Measurements from ENCODE around the gene CEP128.

Gene CEP128

DNA sequence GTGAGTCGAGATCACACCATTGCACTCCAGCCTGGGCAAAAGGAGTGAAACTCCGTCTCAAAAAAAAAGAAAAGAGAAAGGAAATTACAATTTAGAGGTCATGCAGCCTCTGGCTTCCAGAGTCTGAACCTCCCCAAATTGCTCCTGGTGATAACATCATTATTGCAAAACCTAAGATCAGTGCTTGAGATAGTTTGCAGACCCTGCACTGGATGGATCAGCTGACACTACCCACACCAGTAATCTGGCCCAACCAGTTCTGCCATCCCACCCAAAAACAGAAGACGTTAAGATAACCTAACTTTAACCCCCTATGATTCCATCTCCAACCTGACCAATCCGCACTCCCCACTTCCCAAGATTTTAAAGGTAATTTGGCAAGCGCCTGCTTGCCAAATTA lies 376.5 kb downstream of the CEP128 start:
- H3K4me1 ChIP-seq (ENCODE audit: insufficient read depth, insufficient read length): no peaks in the 10 kb centered on the region
- TF ChIP-seq SUZ12 (IDR thresholded peaks at IDR 0.05; ENCODE audit: extremely low read depth, insufficient read depth, insufficient read length) (no peak), ZNF274 (IDR thresholded peaks at IDR 0.05; ENCODE audit: low read depth, low read length) (no peak), YY1 (IDR thresholded peaks at IDR 0.05; ENCODE audit: insufficient read depth, insufficient read length) (no peak)
- no peaks in the 10 kb centered on the region for H3K36me3 ChIP-seq (ENCODE audit: insufficient read depth, insufficient read length, low read length)
- no peak overlapping the region for H3K9ac ChIP-seq (ENCODE audit: insufficient read length, low read depth)
- no peak for DNase-seq (ENCODE audit: low read depth, low spot score)
- no peaks in the 10 kb centered on the region for H3K27me3 ChIP-seq (ENCODE audit: insufficient read depth, insufficient read length)
- H3K9me3 ChIP-seq (ENCODE audit: insufficient read depth, low read length): no peaks in the 10 kb centered on the region
- H3K4me3 ChIP-seq (ENCODE audit: insufficient read length, low read depth): no peak overlapping the region

DNA sequence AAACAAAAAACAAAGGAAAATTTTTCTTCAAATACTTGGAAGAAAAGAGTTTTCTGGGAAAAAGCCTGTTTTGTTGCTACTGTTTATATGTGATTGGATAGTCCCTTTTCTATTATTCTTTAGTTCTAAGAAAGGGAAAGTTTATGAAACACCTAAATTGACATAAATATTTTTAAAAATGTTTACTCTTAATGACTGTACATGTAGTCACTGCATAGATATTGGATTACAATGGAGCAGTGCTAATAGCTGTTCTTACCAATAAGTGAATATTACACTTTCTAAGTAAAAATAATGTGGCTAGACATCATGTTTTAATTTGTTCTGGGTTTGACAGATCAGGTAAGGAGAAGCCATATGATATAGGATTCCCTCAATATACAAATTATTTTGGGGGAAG lies 377.5 kb downstream of the CEP128 start:
- Histone ChIP-seq H3K9ac (ENCODE audit: insufficient read length, low read depth) (no peak overlapping the region), H3K4me1 (ENCODE audit: insufficient read depth, insufficient read length) (no peaks in the 10 kb centered on the region)

DNA sequence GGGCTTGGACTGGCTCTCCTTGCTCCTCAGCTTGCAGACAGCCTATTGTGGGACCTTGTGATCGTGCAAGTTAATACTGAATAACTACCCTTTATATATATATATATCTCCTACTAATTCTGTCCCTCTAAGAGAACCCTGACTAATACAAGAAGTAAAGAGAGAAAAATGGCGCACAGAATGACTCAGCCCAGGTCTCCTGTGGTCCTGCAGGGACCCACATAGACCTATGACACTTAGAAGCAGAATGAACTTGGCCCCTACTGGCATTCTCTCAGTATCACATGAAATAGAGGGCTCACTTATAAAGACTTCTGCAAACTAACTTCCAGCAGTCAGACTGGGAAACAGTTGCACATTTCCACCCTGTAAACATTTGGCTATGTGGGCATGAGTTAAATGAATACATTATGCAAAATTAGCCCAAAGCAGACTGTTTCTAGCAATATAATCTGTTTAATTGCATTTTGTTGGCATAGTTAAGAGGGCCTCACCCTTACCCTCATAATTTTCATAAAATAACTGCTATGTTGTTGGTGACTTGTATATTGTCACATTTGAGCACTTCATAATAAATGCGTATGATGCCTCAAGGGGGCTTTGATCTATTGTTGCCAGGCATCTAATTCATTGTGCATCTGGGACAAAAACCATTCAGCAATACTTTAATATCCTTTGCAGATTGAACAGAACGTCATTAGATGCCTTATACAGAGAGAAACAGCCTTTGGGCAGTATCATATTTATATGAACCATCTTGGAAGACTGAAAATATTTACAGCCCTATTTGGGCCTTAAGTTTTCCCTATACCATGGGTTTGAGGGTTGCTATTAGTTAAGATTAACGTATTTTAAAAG lies 380.5 kb downstream of the CEP128 start:
- Histone ChIP-seq H3K4me1 (ENCODE audit: insufficient read depth, insufficient read length) (no peaks in the 10 kb centered on the region), H3K9ac (ENCODE audit: insufficient read length, low read depth) (no peak overlapping the region), H3K4me3 (ENCODE audit: insufficient read length, low read depth) (no peak overlapping the region), H3K27me3 (ENCODE audit: insufficient read depth, insufficient read length) (no peaks in the 10 kb centered on the region), H3K36me3 (ENCODE audit: insufficient read depth, insufficient read length, low read length) (no peaks in the 10 kb centered on the region), H3K9me3 (ENCODE audit: insufficient read depth, low read length) (no peaks in the 10 kb centered on the region)
- DNase-seq (ENCODE audit: low read depth, low spot score): no peak
- no peak for TF ChIP-seq ZNF274 (IDR thresholded peaks at IDR 0.05; ENCODE audit: low read depth, low read length)
- no peak for TF ChIP-seq YY1 (IDR thresholded peaks at IDR 0.05; ENCODE audit: insufficient read depth, insufficient read length)
- no peak for TF ChIP-seq SUZ12 (IDR thresholded peaks at IDR 0.05; ENCODE audit: extremely low read depth, insufficient read depth, insufficient read length)

More for the DNA sequence above, 377.5 kb downstream of the CEP128 start:
- no peak for DNase-seq (ENCODE audit: low read depth, low spot score)
- no peaks in the 10 kb centered on the region for H3K36me3 ChIP-seq (ENCODE audit: insufficient read depth, insufficient read length, low read length)
- no peak overlapping the region for H3K4me3 ChIP-seq (ENCODE audit: insufficient read length, low read depth)
- no peaks in the 10 kb centered on the region for H3K27me3 ChIP-seq (ENCODE audit: insufficient read depth, insufficient read length)
- H3K9me3 ChIP-seq (ENCODE audit: insufficient read depth, low read length): no peaks in the 10 kb centered on the region
- no peak for TF ChIP-seq ZNF274 (IDR thresholded peaks at IDR 0.05; ENCODE audit: low read depth, low read length)
- TF ChIP-seq SUZ12 (IDR thresholded peaks at IDR 0.05; ENCODE audit: extremely low read depth, insufficient read depth, insufficient read length): no peak
- no peak for TF ChIP-seq YY1 (IDR thresholded peaks at IDR 0.05; ENCODE audit: insufficient read depth, insufficient read length)

DNA sequence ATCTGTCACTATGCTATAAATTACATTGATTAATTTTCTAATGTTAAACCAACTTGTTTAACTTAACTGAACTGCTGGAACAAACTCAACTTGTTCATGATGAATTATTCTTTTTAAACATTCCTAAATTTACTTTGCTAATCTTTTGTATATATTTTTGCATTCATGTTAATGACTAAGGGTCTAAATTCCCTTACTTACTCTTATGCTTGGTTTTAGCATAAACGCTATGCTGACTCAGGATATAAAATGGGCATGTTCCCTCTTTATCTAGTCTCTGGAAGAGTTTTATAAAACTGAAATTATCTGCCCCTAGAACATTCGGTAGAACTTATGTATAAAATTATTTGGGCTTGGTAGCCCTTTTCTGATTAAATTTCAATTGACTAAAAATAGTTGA lies 387.4 kb downstream of the CEP128 start:
- Histone ChIP-seq H3K9me3 (ENCODE audit: insufficient read depth, low read length) (no peaks in the 10 kb centered on the region), H3K4me1 (ENCODE audit: insufficient read depth, insufficient read length) (no peaks in the 10 kb centered on the region), H3K36me3 (ENCODE audit: insufficient read depth, insufficient read length, low read length) (no peaks in the 10 kb centered on the region), H3K4me3 (ENCODE audit: insufficient read length, low read depth) (no peak overlapping the region), H3K27me3 (ENCODE audit: insufficient read depth, insufficient read length) (no peaks in the 10 kb centered on the region), H3K9ac (ENCODE audit: insufficient read length, low read depth) (no peak overlapping the region)
- no peak for DNase-seq (ENCODE audit: low read depth, low spot score)
- no peak for TF ChIP-seq SUZ12 (IDR thresholded peaks at IDR 0.05; ENCODE audit: extremely low read depth, insufficient read depth, insufficient read length)
- no peak for TF ChIP-seq YY1 (IDR thresholded peaks at IDR 0.05; ENCODE audit: insufficient read depth, insufficient read length)
- TF ChIP-seq ZNF274 (IDR thresholded peaks at IDR 0.05; ENCODE audit: low read depth, low read length): no peak

DNA sequence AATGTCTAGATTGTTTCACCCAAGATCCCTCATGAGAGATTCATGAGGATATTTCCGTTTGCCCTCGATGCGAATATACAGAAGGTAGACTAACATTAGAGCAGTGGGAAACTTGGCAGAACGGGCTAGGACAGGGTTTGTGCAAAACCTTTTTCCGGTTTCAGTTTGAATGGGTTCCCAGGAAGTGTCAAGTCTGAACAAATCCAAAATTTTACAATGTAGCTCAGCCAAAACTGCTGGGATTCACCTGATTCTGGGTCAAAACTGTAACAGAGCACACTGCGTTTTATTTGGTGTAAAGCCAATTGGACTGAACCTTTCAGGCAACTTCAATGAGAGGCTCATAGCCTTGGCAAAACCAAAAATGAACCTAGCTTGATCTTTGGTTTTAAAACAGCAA lies 392.4 kb downstream of the CEP128 start:
- H3K9ac ChIP-seq (ENCODE audit: insufficient read length, low read depth): no peak overlapping the region
- H3K36me3 ChIP-seq (ENCODE audit: insufficient read depth, insufficient read length, low read length): no peaks in the 10 kb centered on the region
- no peaks in the 10 kb centered on the region for H3K27me3 ChIP-seq (ENCODE audit: insufficient read depth, insufficient read length)
- DNase-seq (ENCODE audit: low read depth, low spot score): no peak
- H3K4me3 ChIP-seq (ENCODE audit: insufficient read length, low read depth): no peak overlapping the region
- no peaks in the 10 kb centered on the region for H3K4me1 ChIP-seq (ENCODE audit: insufficient read depth, insufficient read length)
- TF ChIP-seq SUZ12 (IDR thresholded peaks at IDR 0.05; ENCODE audit: extremely low read depth, insufficient read depth, insufficient read length) (no peak), ZNF274 (IDR thresholded peaks at IDR 0.05; ENCODE audit: low read depth, low read length) (no peak), YY1 (IDR thresholded peaks at IDR 0.05; ENCODE audit: insufficient read depth, insufficient read length) (no peak)
- no peaks in the 10 kb centered on the region for H3K9me3 ChIP-seq (ENCODE audit: insufficient read depth, low read length)

DNA sequence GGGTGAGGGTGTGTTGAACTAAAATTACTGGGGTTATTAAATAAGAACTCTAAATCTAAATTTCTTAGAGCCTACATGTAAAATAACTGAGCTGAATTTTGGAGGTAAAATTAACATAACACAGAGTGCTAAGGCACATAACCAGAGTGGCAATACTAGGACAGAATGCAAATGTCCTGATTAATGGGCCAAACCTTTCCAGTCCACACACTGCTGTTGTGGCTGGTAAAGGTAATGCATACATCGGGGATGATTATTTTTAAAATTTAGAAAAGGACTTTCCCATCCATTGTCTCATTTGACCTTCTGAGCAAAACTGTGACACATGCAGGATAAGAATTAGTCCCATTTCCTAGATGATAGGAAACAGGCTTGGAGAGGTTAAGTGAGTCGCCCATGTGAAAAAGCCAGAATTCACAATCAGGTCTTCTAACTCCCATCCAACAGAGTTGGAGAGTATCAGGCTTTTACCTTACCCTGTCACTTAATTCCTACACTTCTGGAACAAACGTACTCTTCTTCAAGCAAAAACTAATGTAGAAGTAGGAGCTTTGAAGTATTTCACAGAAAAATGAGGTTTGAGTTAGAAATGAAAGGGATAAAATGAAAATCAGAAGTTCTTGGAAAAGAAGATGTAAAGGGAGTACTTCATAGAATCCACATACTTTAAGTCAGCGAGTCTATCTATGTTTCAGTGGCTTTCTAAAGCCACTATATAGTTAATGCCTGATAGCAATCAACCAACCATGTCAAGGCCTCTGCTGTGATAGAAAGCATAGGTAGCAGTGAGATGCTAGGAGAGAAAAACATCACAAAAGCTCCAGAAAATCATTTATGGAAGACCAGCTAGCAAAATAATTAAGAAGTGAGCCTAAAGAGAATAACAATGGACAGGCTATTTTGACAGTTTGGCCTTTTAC lies 395.3 kb downstream of the CEP128 start:
- H3K4me3 ChIP-seq (ENCODE audit: insufficient read length, low read depth): no peak overlapping the region
- H3K27me3 ChIP-seq (ENCODE audit: insufficient read depth, insufficient read length): no peaks in the 10 kb centered on the region
- TF ChIP-seq SUZ12 (IDR thresholded peaks at IDR 0.05; ENCODE audit: extremely low read depth, insufficient read depth, insufficient read length) (no peak), YY1 (IDR thresholded peaks at IDR 0.05; ENCODE audit: insufficient read depth, insufficient read length) (no peak), ZNF274 (IDR thresholded peaks at IDR 0.05; ENCODE audit: low read depth, low read length) (no peak)
- no peak for DNase-seq (ENCODE audit: low read depth, low spot score)
- no peaks in the 10 kb centered on the region for H3K9me3 ChIP-seq (ENCODE audit: insufficient read depth, low read length)
- no peaks in the 10 kb centered on the region for H3K36me3 ChIP-seq (ENCODE audit: insufficient read depth, insufficient read length, low read length)
- no peaks in the 10 kb centered on the region for H3K4me1 ChIP-seq (ENCODE audit: insufficient read depth, insufficient read length)
- no peak overlapping the region for H3K9ac ChIP-seq (ENCODE audit: insufficient read length, low read depth)

DNA sequence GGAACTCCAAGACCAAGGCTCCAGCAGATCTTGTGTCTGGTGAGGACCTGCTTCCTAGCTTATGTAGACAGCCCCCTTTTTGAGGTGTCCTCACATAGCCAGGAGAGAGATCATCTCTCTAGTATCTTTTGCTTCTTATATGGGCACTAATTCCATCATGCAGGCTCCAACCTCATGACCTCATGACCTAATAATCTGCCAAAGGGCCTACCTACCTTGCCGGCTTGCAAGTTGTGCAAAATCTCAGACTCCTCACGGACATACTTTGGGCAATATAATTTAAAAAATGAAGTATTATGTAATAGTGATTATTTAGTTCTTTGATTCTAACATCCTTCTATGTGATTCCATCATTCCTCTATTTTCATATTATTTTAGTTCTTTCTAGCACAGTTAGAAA lies 397.2 kb downstream of the CEP128 start:
- TF ChIP-seq ZNF274 (IDR thresholded peaks at IDR 0.05; ENCODE audit: low read depth, low read length) (no peak), YY1 (IDR thresholded peaks at IDR 0.05; ENCODE audit: insufficient read depth, insufficient read length) (no peak), SUZ12 (IDR thresholded peaks at IDR 0.05; ENCODE audit: extremely low read depth, insufficient read depth, insufficient read length) (no peak)

More for the DNA sequence above, 397.2 kb downstream of the CEP128 start:
- DNase-seq (ENCODE audit: low read depth, low spot score): no peak
- Histone ChIP-seq H3K36me3 (ENCODE audit: insufficient read depth, insufficient read length, low read length) (no peaks in the 10 kb centered on the region), H3K9ac (ENCODE audit: insufficient read length, low read depth) (no peak overlapping the region), H3K4me1 (ENCODE audit: insufficient read depth, insufficient read length) (no peaks in the 10 kb centered on the region), H3K27me3 (ENCODE audit: insufficient read depth, insufficient read length) (no peaks in the 10 kb centered on the region), H3K4me3 (ENCODE audit: insufficient read length, low read depth) (no peak overlapping the region), H3K9me3 (ENCODE audit: insufficient read depth, low read length) (no peaks in the 10 kb centered on the region; the same call in 1 of the 2 replicates)
